Erythroblast (primary cell): ENCODE results near the gene TBC1D24.

ENCODE experiments used
- GATA1 ChIP-seq: IDR thresholded peaks from 2 replicates; pipeline ENCODE4 v1.6.1; 2011; ENCODE audit warnings: low read depth, mild to moderate bottlenecking, control low read depth, low read length, moderate library complexity
- POLR2A ChIP-seq: IDR thresholded peaks from 2 replicates; pipeline ENCODE4 v1.6.1; 2011; ENCODE audit warnings: mild to moderate bottlenecking, low read length

DNA sequence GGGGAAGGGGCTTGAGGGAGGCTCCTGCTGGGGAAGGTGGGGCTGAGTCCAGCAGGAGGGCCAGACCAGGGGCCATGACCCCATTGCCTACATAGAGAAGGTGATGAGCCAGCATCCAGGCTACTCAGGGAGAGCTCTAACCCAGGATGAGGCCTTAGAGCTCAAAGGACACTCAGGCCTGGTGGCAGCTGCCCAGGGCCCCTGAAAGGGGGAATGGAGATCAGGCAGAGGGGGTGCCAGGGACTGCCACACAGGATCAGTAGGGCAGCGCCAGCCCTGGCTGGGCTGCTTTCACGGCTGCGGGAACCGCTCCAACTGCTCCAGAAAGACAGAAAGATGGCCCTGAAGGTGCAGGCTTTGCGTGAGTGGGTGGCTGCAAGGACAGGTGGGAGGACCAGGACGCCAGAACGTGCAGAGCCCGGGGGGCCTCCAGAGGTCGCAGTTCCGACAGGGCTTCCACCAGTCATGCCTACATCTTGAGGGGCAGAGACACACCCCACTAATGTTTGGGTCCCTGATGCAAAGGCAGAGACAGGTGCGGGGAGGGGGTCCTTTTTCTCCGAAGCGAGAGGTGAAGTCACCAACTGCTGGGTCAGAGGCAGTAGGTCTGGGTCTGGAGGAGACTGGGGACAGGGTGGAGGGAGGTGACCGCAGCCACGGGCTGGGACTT, 37.9 kb downstream of the TBC1D24 start:
- TF ChIP-seq POLR2A (no peak), GATA1 (no peak)
